OCI-LY3 (cell line): ENCODE data around the gene PPP1R3G.

Experiments used
- CTCF ChIP-seq: fragments of 200-600, 300-600 bp; sonication (generic); IDR thresholded peaks from 2 replicates; pipeline ENCODE4 v1.5.1; 2014; ENCODE audit warnings: antibody characterized with exemption, low read length, low read depth
- EZH2phosphoT487 ChIP-seq: fragments of 200-600 bp; shearing (Covaris generic); IDR thresholded peaks from 2 replicates; pipeline ENCODE4 v1.6.1; 2018; ENCODE audit warnings: antibody characterized with exemption, mixed run types, low read depth

GRCh38 chr6:5112066-5112799, 27.1 kb downstream of the PPP1R3G start:
- TF ChIP-seq CTCF (no peak), EZH2phosphoT487 (no peak)
